GM21447 (cell line): ENCODE results near the gene HDLBP.

Experiments used
- ATAC-seq: cut with Tn5 transposase; IDR thresholded peaks from one replicate; pipeline ENCODE4 v1.9.1; 2021; ENCODE audit not compliant: unreplicated experiment

Gene HDLBP

GRCh38 chr2:241275504-241275903 lies 40.0 kb downstream of the HDLBP start:
- ATAC-seq: no peak

DNA sequence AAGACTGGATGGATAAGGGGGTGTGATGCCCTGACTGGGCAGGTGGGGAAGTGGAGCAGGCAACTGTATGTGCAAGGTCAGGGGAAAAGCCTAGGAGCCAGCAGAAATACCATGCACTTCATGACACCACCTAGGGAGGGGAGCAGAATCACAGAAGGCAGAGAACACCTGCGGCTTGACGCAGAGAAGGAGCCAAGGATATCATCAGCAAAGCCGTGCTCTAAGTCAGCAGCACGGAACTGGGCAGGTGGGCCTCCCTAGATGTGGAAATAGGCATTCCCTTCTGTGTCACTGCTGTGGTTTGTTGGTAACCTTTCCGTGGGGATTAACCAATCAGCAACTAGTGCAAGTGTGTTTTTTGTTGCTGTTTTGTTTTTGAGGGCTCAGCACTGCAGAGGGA lies 41.3 kb downstream of the HDLBP start:
- ATAC-seq: no peak

GRCh38 chr2:241273210-241274020 lies 42.1 kb downstream of the HDLBP start:
- no peak for ATAC-seq

DNA sequence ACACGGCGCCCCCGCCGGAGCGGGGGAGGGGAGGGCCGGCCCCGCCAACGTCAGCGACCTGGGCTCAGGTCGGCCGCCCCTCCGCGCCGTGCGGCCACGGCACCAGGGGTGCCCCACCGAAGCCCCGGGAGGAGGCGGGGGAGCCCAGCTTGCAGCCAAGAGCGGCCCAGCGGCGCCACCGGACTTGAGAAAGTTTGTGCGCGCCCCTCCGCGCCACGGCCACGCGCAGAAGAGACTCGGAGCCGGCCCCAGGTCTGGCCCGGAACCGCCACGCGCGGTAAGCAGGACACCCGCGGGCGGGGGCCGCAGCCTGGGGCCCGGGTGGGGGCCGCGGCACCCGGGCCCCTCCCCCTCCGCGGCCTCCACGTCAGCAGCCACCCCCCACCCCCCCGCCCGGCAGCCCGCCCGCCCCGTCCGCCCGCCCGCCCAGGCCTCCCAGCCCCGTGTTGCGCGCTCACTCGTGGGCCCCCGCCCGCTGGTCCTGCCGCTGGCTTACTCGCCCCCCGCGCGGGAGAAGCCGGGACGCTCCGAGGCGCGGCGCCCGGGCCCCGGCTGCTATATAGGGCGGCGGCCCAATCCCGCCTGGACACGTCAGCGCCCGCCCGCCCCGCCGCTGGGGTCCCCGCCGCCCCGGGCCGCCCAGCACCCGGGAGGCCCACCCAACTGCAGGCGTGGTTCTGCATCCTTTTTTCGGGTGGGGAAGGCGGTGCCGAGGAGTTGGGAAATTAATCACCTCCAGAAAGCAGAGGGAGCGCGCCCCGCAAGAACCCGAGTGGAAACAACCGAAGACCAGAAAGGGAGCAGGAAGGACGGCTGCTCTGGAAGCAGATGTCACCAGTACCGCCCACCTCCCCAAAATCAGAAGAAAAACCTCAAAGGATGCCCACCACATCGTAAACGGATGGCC lies 42.9 kb downstream of the HDLBP start:
- no peak for ATAC-seq

DNA sequence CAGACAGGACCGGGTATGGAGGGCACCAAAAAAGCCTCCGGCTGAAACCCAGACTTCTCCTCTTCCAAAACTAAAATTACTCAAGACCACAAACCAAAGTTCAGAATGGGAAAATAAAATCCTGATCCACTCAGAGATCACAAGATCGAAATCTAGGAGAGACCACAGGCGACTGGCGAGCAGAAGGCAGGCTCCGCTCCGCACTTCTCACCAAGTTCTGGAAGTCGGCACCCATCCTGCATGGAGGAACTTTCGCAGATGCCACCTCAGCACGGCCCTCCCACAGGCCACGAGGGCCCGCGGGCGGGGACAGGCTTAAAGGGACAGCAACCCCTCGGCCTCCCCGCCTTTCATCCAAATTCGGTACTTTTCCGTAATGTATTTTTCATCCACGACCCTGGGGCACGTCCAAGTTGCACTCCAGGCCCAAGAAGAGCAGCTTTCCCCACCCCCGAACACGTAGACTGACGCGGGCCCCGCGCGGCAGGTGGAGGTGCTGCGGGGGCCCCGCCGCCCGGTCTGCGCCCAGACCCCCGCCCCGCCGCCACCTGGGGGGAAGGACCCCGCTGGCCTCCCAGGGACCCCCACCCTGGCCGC lies 43.7 kb downstream of the HDLBP start:
- no peak for ATAC-seq

DNA sequence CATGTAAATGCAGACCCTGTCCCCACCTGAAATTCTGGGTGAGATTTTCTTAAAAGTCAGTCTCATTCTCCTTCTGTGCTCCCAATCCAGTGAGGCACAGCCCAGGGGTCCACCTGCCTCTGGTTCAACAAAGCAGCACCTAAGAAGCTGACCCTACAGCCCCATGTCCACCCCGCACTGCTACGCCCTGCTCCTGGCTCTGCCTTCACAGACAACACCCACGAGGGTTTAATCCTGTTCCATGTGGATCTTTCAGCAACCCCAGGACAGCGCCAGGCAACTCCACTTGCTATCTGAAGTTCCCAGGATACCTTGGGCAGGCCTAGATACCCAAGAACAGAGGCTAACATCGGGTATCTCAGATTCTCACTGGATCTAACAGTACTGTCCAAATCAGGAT lies 44.9 kb downstream of the HDLBP start:
- ATAC-seq: no peak

DNA sequence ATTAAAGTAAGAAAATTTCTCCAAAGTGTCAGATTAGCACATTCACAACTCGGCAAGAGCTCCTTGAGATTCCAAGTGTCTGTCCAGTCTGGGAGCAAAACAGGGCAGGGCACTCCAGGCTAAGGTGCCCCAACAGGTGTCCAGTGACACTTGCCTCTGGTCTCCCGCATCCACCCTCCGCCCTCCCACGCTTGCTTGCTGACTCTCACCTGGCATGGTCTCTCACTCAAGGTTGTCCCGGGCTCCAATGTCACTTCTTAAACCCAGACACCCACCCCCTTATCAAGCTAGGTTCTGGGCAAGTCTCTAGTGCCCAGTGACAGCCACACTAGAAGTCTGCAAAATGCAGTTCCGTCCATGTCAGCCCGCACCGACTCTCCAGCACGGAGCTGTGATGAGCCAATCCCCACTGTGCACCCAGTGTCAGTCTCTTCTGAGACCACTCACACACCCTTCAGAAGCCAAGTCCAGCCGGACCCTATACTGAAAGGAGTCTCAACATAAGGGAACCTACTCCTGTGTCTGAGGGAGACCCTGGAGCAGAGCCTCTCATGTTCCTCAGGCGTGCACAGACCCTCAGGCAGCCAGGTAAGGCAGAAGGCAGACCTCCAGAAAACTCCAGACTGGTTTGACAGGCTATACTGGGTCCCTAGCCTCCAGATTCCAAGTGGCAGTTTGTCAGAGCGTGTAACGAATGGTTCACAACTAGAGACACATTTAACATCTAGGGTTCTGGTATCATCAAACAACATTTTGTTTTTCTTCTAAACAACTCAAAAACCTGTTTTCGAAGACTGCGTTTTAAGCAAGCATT lies 45.6 kb downstream of the HDLBP start:
- ATAC-seq: no peak

DNA sequence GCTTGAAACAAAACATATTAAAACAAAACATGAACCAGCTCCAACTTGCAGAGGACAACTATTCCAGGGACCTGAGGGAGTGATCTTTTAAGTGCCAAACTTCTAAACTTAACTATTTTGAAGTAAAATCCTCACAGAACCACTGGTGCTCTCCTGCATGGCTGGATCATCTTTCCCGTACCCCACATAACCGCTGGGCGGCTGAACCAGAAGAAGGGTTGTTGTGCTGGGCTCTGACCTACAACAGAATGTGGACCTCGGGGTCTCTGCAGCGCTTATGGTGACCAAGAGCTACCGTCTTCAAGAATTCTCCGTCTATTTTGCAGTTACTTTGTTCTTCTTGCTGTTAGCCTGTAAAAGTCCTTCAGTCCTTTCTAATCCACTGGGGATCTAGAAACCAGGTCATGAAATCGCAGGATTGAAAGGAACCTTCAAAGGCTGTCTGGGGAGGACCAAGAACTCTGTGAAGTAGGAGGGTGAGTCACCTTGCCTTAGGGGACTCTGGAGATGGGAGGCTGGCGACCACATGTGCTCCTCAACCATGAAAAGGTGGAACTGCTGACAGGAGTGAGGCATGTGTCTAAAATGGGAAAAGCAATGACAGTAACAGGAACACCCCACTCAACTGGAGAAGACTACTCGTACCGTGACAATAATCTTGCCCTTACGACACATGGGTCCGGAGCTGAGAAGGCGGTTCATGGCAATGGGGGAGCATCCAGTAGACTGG lies 46.6 kb downstream of the HDLBP start:
- ATAC-seq: no peak

GRCh38 chr2:241268306-241268705 lies 47.2 kb downstream of the HDLBP start:
- ATAC-seq: no peak

- no peak for ATAC-seq
Measured at GRCh38 chr2:241267249-241268067, 48.0 kb downstream of the HDLBP start.

DNA sequence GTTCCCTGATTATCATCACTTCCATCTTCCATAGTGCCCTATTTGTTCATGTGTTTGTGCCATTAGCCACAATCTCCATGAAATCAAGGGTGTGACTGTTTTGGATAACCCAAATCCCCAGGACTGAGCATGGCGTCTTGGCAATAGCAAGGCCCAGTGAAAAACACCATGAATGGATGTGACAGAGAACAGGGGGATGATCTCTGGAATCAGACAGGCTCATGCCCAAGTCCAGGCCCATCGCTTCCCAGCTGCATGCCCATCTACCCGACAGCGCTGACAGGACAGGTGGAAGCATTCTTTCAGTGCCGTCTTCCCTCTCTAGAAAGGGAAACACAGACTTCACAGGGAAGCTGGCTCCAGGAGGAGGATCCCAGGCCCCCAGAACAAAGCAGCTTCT lies 50.0 kb downstream of the HDLBP start:
- no peak for ATAC-seq

- ATAC-seq: no peak
Measured at GRCh38 chr2:241263061-241263460, 52.4 kb downstream of the HDLBP start.

- no peak for ATAC-seq
Measured at GRCh38 chr2:241261628-241262027, 53.8 kb downstream of the HDLBP start.

DNA sequence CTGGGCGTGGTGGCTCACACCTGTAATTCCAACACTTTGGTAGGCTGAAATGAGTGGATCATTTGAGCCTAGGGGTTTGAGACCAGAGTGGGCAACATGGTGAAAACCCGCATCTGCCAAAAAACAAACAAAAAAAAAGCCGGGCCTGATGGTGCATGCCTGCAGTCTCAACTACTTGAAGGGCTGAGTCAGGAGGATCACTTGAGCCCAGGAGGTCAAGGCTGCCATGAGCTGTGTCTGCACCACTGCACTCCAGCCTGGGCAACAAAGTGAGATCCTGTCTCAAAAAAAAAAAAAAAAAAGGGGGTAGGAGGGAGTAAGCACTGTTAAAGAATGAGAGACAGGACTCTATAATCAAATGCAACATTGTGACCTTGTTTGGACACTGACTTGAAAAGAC lies 54.6 kb downstream of the HDLBP start:
- ATAC-seq: no peak

- ATAC-seq: no peak
Measured at GRCh38 chr2:241258505-241259280, 56.8 kb downstream of the HDLBP start.

GRCh38 chr2:241257419-241258032 lies 57.9 kb downstream of the HDLBP start:
- ATAC-seq: no peak

GRCh38 chr2:241256168-241256545 lies 59.3 kb downstream of the HDLBP start:
- ATAC-seq: no peak

DNA sequence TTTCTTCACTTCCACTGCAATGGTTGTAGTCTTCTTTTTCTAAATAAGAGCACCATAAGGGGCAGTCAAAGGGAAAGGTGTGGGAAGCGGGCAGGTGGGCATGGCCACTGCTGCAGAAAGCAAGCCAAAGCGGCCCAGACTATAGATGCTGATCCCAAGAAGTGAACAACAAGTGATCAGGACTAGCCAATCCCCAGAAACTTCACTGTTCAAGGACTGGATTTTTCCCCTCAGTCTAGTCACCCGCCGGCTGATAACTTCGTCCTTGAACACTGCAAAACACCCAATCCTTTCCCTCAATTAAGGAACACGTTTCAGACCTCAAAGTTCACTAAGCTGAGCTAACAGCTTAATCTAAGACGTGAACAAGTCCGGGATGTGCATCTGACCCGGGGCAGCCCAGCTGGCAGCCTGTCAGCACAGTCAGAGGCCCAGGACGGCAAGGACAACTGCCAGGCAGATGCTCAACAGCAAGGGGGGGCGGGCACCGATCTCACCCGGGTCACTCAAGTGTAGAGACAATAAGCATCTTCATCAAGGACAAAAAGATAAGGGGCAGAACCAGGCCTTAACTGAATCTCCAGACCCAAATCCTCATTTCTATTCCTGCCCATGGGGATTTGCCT lies 59.8 kb downstream of the HDLBP start:
- no peak for ATAC-seq
